Choroid plexus epithelial cell (primary cell): ENCODE results near the gene DHX9.

ENCODE experiments used
- DNase-seq: peaks from one replicate; pipeline ENCODE4 v3.0.0-alpha.2; 2010; ENCODE audit warnings: low read depth
- H3K4me3 ChIP-seq: 2 replicates; pipeline ENCODE4 v1.5.1; 2011; ENCODE audit warnings: low read depth, mild to moderate bottlenecking, control low read depth, low read length, moderate library complexity
- CTCF ChIP-seq: conservative IDR thresholded peaks from 2 replicates; pipeline ENCODE4 v1.5.1; 2011; ENCODE audit warnings: low read depth, mild to moderate bottlenecking, control low read depth, inconsistent platforms, low read length, moderate library complexity

The DHX9 gene

DNA sequence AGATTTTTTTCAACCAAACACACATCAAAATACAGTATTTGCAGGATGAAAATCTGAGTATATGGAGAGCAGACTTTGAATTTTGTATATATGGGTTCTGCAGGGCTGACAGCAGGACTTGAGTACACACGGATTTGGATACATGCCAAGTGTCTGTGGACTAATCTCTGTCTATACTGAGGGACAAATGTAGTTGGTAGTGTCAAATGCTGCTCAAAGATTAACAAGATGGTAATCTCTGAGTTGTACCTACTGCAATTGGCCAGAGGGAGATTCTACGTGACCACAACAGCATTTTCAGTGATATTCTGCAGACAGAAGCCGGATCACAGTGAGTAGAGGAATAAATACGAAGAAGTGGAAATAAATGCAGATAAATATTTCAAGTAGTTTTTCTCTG lies 70.4 kb downstream of the DHX9 start:
- DNase-seq: no peak
- no peak for TF ChIP-seq CTCF
- H3K4me3 ChIP-seq: no peak overlapping the region

GRCh38 chr1:182910143-182910542 lies 71.0 kb downstream of the DHX9 start:
- TF ChIP-seq CTCF: no peak
- DNase-seq: no peak
- no peak overlapping the region for H3K4me3 ChIP-seq

DNA sequence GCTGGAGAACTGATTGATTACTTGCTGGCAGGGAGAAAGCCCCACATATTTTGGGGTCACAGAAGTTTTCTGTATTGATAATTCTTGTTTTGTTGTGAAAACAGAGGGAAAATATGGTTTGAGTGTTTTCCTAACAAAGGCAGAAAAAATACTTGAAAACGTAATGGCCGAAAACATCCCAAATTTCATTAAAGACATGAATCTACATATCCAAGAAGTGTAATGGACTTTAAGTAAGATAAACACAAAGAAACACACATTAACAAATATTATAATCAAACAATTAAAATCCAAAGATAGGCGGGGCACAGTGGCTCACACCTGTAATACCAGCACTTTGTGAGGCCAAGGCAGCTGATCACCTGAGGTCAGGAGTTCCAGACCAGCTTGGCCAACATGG lies 74.3 kb downstream of the DHX9 start:
- no peak for DNase-seq
- TF ChIP-seq CTCF: no peak
- H3K4me3 ChIP-seq: no peak overlapping the region

DNA sequence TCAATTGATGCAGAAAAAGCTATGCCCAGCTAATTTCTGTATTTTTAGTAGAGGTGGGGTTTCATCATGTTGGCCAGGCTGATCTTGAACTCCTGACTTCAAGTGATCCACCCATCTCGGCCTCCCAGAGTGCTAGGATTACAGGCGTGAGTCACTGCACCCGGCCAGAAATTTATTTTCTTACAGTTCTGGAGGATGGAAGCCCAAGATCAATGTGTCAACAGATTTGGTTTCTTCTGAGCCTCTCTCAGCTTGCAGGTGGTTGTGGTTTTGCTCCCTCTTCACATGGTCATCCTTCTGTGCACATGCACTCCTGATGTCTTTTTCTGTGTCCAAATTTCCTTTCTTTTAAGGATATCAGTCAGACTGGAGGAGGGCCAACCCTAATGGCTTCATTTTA lies 78.2 kb downstream of the DHX9 start:
- peak; percentile 45 for DNase-seq
- no peak for TF ChIP-seq CTCF
- no peak overlapping the region for H3K4me3 ChIP-seq

GRCh38 chr1:182925661-182926060 lies 86.5 kb downstream of the DHX9 start:
- no peak for DNase-seq
- no peak for TF ChIP-seq CTCF

GRCh38 chr1:182927693-182928433 lies 88.7 kb downstream of the DHX9 start:
- TF ChIP-seq CTCF: no peak
- H3K4me3 ChIP-seq: no peak overlapping the region
- no peak for DNase-seq

More at GRCh38 chr1:182925661-182926060, 86.5 kb downstream of the DHX9 start:
- no peak overlapping the region for H3K4me3 ChIP-seq

DNA sequence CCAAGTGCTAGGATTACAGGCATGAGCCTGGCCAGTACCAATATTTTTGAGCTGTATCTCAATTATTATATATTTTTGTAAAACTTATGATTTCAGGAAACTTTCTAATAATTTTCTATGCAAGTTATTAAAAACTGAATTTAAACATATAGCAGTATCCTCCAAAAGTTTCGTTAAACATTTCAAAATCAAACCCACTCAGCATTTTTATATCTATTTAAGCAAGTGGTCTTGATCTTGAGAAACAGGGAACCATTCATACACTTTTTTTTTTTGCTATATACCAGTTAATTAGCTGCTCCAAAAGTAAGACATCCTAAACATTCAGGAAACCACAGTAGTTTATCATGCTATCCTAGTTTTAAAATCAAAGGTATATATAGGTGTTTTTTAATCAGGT lies 91.8 kb downstream of the DHX9 start:
- no peak for TF ChIP-seq CTCF
- H3K4me3 ChIP-seq: no peak overlapping the region
- DNase-seq: no peak
